ENCODE measurements around the gene TMEM176A.

Gene TMEM176A

GRCh38 chr7:150850273-150850672 lies 49.7 kb downstream of the TMEM176A start:
- DNase-seq: no peak

- DNase-seq: no peak
Observed at GRCh38 chr7:150851492-150852370, 51.2 kb downstream of the TMEM176A start.

DNA sequence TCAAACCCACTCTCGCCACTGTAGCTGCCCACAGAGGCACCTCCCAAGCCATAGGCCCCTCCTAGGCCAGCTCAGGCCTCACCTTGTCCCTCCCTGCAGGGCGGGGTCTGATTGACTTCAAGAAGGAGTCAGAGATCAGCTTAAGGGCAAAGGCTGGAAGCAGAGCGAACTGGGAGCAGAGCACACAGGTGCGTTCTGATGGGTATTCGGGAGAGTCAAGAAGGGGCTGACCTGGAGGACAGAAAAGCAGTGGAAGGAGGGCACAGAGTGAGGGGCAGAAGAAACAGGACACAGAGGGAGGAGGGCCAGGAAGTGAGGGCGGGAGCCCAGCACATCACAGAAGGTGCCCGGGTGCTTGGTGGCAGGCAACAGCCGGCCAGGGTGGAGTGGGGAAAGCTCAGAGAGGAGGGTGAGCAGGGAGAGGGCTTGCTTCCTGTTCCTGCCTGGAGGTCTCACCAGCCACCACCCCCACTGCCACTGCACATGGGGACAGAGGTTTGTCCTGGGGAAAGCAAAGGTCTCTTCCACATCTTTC lies 51.9 kb downstream of the TMEM176A start, which contains the start of gene AOC1:
Gene AOC1, plus strand, starts transcription at position 147 of the 535 bp plus-strand sequence. CDS start 3,954 bp downstream, outside the sequence.
- no peak for DNase-seq

- DNase-seq: no peak
Observed at GRCh38 chr7:150854066-150855000, 53.8 kb downstream of the TMEM176A start.

Data from CD4-positive, alpha-beta T cell treated with Interleukin-1 beta for 1 hour (primary cell).